IMR-90 (cell line): ENCODE measurements around the gene LZTFL1. TPM values are rescaled to one million over a fixed set of nuclear protein-coding genes. Genes with fewer than 3 reads are reported as not detected.

Source experiments
- ATAC-seq: fragments of 200-7000 bp; cut with Tn5 transposase; 2 replicates; pipeline ENCODE4 v1.9.1; 2020; ENCODE audit warnings: low read depth, mild to moderate bottlenecking, moderate library complexity
- BruUV-seq: library from RNA; stranded (reverse); fragments of 400-500 nt; replicated peaks from 2 replicates; lab custom pipeline; 2021; lab: Mats Ljungman, UMichigan
- CTCF ChIA-PET: fragments of 300-600 bp; formaldehyde crosslinking; extraction: SDS; loops from one replicate; lab custom pipeline; 2021; ENCODE audit warnings: antibody characterized with exemption; lab: Yijun Ruan, JAX
- POLR2A ChIA-PET: fragments of 300-600 bp; sonication (Branson Sonifier 250); formaldehyde crosslinking; loops from one replicate; lab custom pipeline; 2022; ENCODE audit warnings: antibody characterized with exemption; ENCODE audit not compliant: unreplicated experiment; lab: Charles Lee
- DNase-seq: peaks from one replicate; pipeline ENCODE4 v3.0.0; 2013
- H2AFZ ChIP-seq: replicated peaks from 2 replicates; pipeline ENCODE3; 2013; ENCODE audit warnings: low read length, mild to moderate bottlenecking; ENCODE audit not compliant: poor library complexity
- H2AK5ac ChIP-seq: 2 replicates; pipeline ENCODE4 v1.6.1; 2013; ENCODE audit warnings: low read depth, low read length, inconsistent platforms
- H2AK9ac ChIP-seq: replicated peaks from 2 replicates; pipeline ENCODE3; 2013; ENCODE audit warnings: mild to moderate bottlenecking, low read depth, low read length, moderate library complexity; ENCODE audit not compliant: poor library complexity
- H2BK120ac ChIP-seq: 2 replicates; pipeline ENCODE4 v1.6.1; 2013; ENCODE audit warnings: low read depth, low read length, inconsistent platforms
- H2BK15ac ChIP-seq: 3 replicates; pipeline ENCODE4 v1.6.1; 2013; ENCODE audit warnings: low read depth, low read length, inconsistent platforms
- H2BK20ac ChIP-seq: 2 replicates; pipeline ENCODE4 v1.6.1; 2013; ENCODE audit warnings: low read depth, mild to moderate bottlenecking, inconsistent platforms, low read length, moderate library complexity
- H2BK5ac ChIP-seq: 2 replicates; pipeline ENCODE4 v1.6.1; 2013; ENCODE audit warnings: mild to moderate bottlenecking, low read depth, low read length, inconsistent platforms; ENCODE audit not compliant: poor library complexity, severe bottlenecking
- H3K14ac ChIP-seq: replicated peaks from 2 replicates; pipeline ENCODE4 v1.6.1; 2013; ENCODE audit warnings: low read depth, low read length, inconsistent platforms
- H3K18ac ChIP-seq: 2 replicates; pipeline ENCODE4 v1.6.1; 2013; ENCODE audit warnings: low read depth, low read length, control low read depth
- H3K23ac ChIP-seq: 2 replicates; pipeline ENCODE4 v1.6.1; 2013; ENCODE audit warnings: low read depth, low read length, inconsistent platforms
- H3K27ac ChIP-seq: 2 replicates; pipeline ENCODE4 v1.5.1; 2013; ENCODE audit warnings: mild to moderate bottlenecking, control low read depth, low read length; ENCODE audit not compliant: insufficient read depth
- H3K27me3 ChIP-seq: 2 replicates; pipeline ENCODE4 v1.6.1; 2013; ENCODE audit warnings: low read length; ENCODE audit not compliant: control insufficient read depth, insufficient read depth
- H3K36me3 ChIP-seq: 2 replicates; pipeline ENCODE4 v1.6.1; 2013; ENCODE audit warnings: low read length, mixed read lengths; ENCODE audit not compliant: control insufficient read depth, insufficient read depth
- H3K4ac ChIP-seq: 2 replicates; pipeline ENCODE4 v1.6.1; 2013; ENCODE audit warnings: low read depth, low read length, inconsistent platforms
- H3K4me1 ChIP-seq: 2 replicates; pipeline ENCODE4 v1.6.1; 2013; ENCODE audit warnings: low read length, mixed read lengths; ENCODE audit not compliant: control insufficient read depth, insufficient read depth
- H3K4me2 ChIP-seq: 2 replicates; pipeline ENCODE4 v1.6.1; 2013; ENCODE audit warnings: low read depth, mild to moderate bottlenecking, control low read depth, low read length, moderate library complexity
- H3K4me3 ChIP-seq: 2 replicates; pipeline ENCODE4 v1.5.1; 2013; ENCODE audit warnings: low read depth, mild to moderate bottlenecking, control low read depth, low read length, moderate library complexity; ENCODE audit not compliant: insufficient read depth
- H3K56ac ChIP-seq: 2 replicates; pipeline ENCODE4 v1.6.1; 2013; ENCODE audit warnings: low read length, inconsistent platforms; ENCODE audit not compliant: insufficient read depth; ENCODE audit errors: extremely low read depth
- H3K79me1 ChIP-seq, 2 experiments: 2 replicates each; pipeline ENCODE4 v1.6.1; 2013; ENCODE audit warnings: low read length in 2 of 2, inconsistent platforms in 1 of 2, low read depth in 1 of 2
- H3K9ac ChIP-seq: 2 replicates; pipeline ENCODE4 v1.6.1; 2013; ENCODE audit warnings: low read depth, low read length, control low read depth
- H3K9me1 ChIP-seq: 2 replicates; pipeline ENCODE4 v1.6.1; 2013; ENCODE audit warnings: low read length, inconsistent platforms; ENCODE audit not compliant: insufficient read depth
- H3K9me3 ChIP-seq: 2 replicates; pipeline ENCODE4 v1.6.1; 2013; ENCODE audit warnings: low read length; ENCODE audit not compliant: control insufficient read depth, insufficient read depth
- H4K20me1 ChIP-seq: 2 replicates; pipeline ENCODE4 v1.6.1; 2013; ENCODE audit warnings: low read length, inconsistent platforms; ENCODE audit not compliant: insufficient read depth
- H4K5ac ChIP-seq: 2 replicates; pipeline ENCODE4 v1.6.1; 2013; ENCODE audit warnings: mild to moderate bottlenecking, low read depth, low read length, control low read depth
- H4K8ac ChIP-seq, 2 experiments: 2 replicates each; pipeline ENCODE4 v1.6.1; 2013; ENCODE audit warnings: low read depth in 2 of 2, low read length in 2 of 2, control low read depth in 1 of 2, inconsistent platforms in 1 of 2
- H4K91ac ChIP-seq: 2 replicates; pipeline ENCODE4 v1.6.1; 2013; ENCODE audit warnings: low read depth, low read length, inconsistent platforms; ENCODE audit not compliant: insufficient read depth
- BHLHE40 ChIP-seq: fragments of 150-350 bp; IDR thresholded peaks from 2 replicates; pipeline ENCODE4 v1.6.1; 2016; ENCODE audit warnings: mild to moderate bottlenecking, low read depth, low read length
- CEBPB ChIP-seq: IDR thresholded peaks from 2 replicates; pipeline ENCODE4 v1.6.1; 2012; ENCODE audit warnings: low read depth, low read length, improper control_type of control experiment
- CHD1 ChIP-seq: IDR thresholded peaks from 2 replicates; pipeline ENCODE4 v1.6.1; 2012; ENCODE audit warnings: low read depth, low read length, improper control_type of control experiment
- CTCF ChIP-seq: conservative IDR thresholded peaks from 2 replicates; pipeline ENCODE4 v1.5.1; 2012; ENCODE audit warnings: mild to moderate bottlenecking, low read depth, low read length, improper control_type of control experiment
- ELK1 ChIP-seq: fragments of 150-350 bp; IDR thresholded peaks from 2 replicates; pipeline ENCODE4 v1.6.1; 2016; ENCODE audit warnings: low read depth, mild to moderate bottlenecking, low read length, moderate library complexity, borderline replicate concordance
- FOS ChIP-seq: fragments of 150-350 bp; IDR thresholded peaks from 2 replicates; pipeline ENCODE4 v1.6.1; 2016; ENCODE audit warnings: low read depth, low read length
- MAFK ChIP-seq: IDR thresholded peaks from 2 replicates; pipeline ENCODE4 v1.6.1; 2012; ENCODE audit warnings: low read depth, low read length, improper control_type of control experiment
- MAZ ChIP-seq: IDR thresholded peaks from 2 replicates; pipeline ENCODE4 v1.6.1; 2012; ENCODE audit warnings: low read depth, mild to moderate bottlenecking, low read length, improper control_type of control experiment, moderate library complexity, borderline replicate concordance
- NFE2L2 ChIP-seq: fragments of 150-350 bp; IDR thresholded peaks from 2 replicates; pipeline ENCODE4 v1.6.1; 2016; ENCODE audit warnings: low read depth, mild to moderate bottlenecking, low read length
- POLR2A ChIP-seq: IDR thresholded peaks from 2 replicates; pipeline ENCODE4 v1.6.1; 2012; ENCODE audit warnings: mild to moderate bottlenecking, low read depth, low read length
- RAD21 ChIP-seq: IDR thresholded peaks from 2 replicates; pipeline ENCODE4 v1.6.1; 2012; ENCODE audit warnings: low read length, improper control_type of control experiment
- RCOR1 ChIP-seq: IDR thresholded peaks from 2 replicates; pipeline ENCODE4 v1.6.1; 2012; ENCODE audit warnings: mild to moderate bottlenecking, low read length, improper control_type of control experiment; ENCODE audit not compliant: insufficient replicate concordance
- RFX5 ChIP-seq: IDR thresholded peaks from 2 replicates; pipeline ENCODE4 v1.8.0; 2012; ENCODE audit warnings: low read depth, mild to moderate bottlenecking, low read length, moderate library complexity
- SMC3 ChIP-seq: fragments of 150-350 bp; IDR thresholded peaks from 2 replicates; pipeline ENCODE4 v1.6.1; 2016; ENCODE audit warnings: low read depth, mild to moderate bottlenecking, antibody characterized with exemption, low read length, moderate library complexity
- WGBS, 2 experiments: methylation state at CpG; one replicate each; pipeline versions ENCODE4 v1.1.5 to v1.1.7; 2013; ENCODE audit warnings: missing lambda C conversion rate in 2 of 2; ENCODE audit not compliant: insufficient read length in 1 of 2; ENCODE audit errors: extremely low coverage in 2 of 2; 5-methylcytosine and 5-hydroxymethylcytosine counted together
- dilution Hi-C: fragments of 300-500 bp; cut with HindIII; formaldehyde crosslinking; loops from one replicate; pipeline ENCODE4 v1.14.3; 2018; ENCODE audit warnings: low sequenced_read_pairs; ENCODE audit not compliant: unreplicated experiment
- in situ Hi-C: fragments of 300-500 bp; cut with MboI; formaldehyde crosslinking; loops from 3 replicates; pipeline ENCODE4 v1.14.3; 2019; ENCODE audit warnings: low sequenced_read_pairs, inconsistent platforms, mixed read lengths
- intact Hi-C: fragments of 100-400 bp; cut with micrococcal nuclease; formaldehyde crosslinking; loops from 2 replicates; pipeline ENCODE4 v1.10.0; 2022
- polyA plus RNA-seq, 3 experiments: library from polyadenylated mRNA; depleted of rRNA; stranded (reverse); fragments of >200 nt; gene quantifications; 2 replicates each; pipeline ENCODE4 v1.2.3, GENCODE V29; 2012; ENCODE audit warnings: low replicate concordance in 1 of 3
- total RNA-seq: library from RNA; depleted of rRNA; stranded (reverse); fragments of >200 nt; gene quantifications from 2 replicates; pipeline ENCODE4 v1.2.3, GENCODE V29; 2012
- TF ChIP-seq, protein P1 (sequence below): fragments of 150-350 bp; IDR thresholded peaks from 2 replicates; pipeline ENCODE4 v1.6.1; 2017; ENCODE audit warnings: mild to moderate bottlenecking, antibody characterized with exemption, low read length, low read depth

The LZTFL1 gene
- total and polyA plus RNA-seq, 2 of the 4 experiments (the other 2 are of a cell fraction) = 10.3 to 10.4 TPM

GRCh38 chr3:45796902-45797637 is 44.8 kb downstream of the LZTFL1 start:
- Histone ChIP-seq H3K4me2 (no peak overlapping the region; the same call in 1 of the 2 replicates), H3K14ac (no peak overlapping the region), H3K27ac (no peak overlapping the region), H3K27me3 (peaks cover 79% of the 10 kb centered on the region), H4K5ac (no peak overlapping the region), H4K91ac (no peak overlapping the region), H3K4me1 (peaks cover 5% of the 10 kb centered on the region; the same call in 1 of the 2 replicates), H2AK9ac (no peak overlapping the region), H3K23ac (no peak overlapping the region), H3K36me3 (no peaks in the 10 kb centered on the region), H2BK15ac (no peak overlapping the region), H3K9me1 (no peaks in the 10 kb centered on the region), H3K9ac (no peak overlapping the region), H2BK5ac (no peak overlapping the region), H2BK120ac (no peak overlapping the region), H2BK20ac (no peak overlapping the region), H3K4ac (no peak overlapping the region), H4K20me1 (no peaks in the 10 kb centered on the region; the same call in none of the 2 replicates), H3K79me1 (no peaks in the 10 kb centered on the region), H3K4me3 (no peak overlapping the region), H3K56ac (no peak overlapping the region), H2AFZ (no peak overlapping the region), H2AK5ac (no peak overlapping the region), H3K9me3 (peaks cover 3% of the 10 kb centered on the region; the same call in 1 of the 2 replicates), H3K18ac (no peak overlapping the region), H4K8ac (no peak overlapping the region)
- ChIA-PET POLR2A (interaction anchor here (0.6 kb wide), 1 partner anchor 327 kb away, joined by 3 read pairs; no protein-coding TSS in a partner anchor), CTCF (no interaction called here)
- dilution Hi-C loops = no loop called here
- DNase-seq (no peak), ATAC-seq (no peak)
- WGBS, 2 experiments = 70% methylated on average over 6 of the region's 13 CpGs; no CpG with 5 or more reads in 1 of the 2 experiments
- in situ Hi-C loops = no loop called here
- BruUV-seq = no TSS peak
- intact Hi-C loops = no loop called here
- TF ChIP-seq CEBPB (no peak), RFX5 (no peak), ELK1 (no peak), BHLHE40 (no peak), SMC3 (no peak), RAD21 (no peak), RCOR1 (no peak), CTCF (no peak), CHD1 (no peak), NFE2L2 (no peak), MAZ (no peak), POLR2A (no peak), FOS (no peak), MAFK (no peak)
- TF ChIP-seq, protein P1, sequence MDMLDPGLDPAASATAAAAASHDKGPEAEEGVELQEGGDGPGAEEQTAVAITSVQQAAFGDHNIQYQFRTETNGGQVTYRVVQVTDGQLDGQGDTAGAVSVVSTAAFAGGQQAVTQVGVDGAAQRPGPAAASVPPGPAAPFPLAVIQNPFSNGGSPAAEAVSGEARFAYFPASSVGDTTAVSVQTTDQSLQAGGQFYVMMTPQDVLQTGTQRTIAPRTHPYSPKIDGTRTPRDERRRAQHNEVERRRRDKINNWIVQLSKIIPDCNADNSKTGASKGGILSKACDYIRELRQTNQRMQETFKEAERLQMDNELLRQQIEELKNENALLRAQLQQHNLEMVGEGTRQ = no peak
